GM12874 (cell line): ENCODE measurements around the gene EML1.

Experiments used
- TF ChIP-seq, protein P1 (sequence below): IDR thresholded peaks from 2 replicates; pipeline ENCODE4 v1.5.1; 2011; ENCODE audit warnings: low read depth, mild to moderate bottlenecking, control low read depth, low read length, moderate library complexity; ENCODE audit not compliant: insufficient read depth

EML1 gene

DNA sequence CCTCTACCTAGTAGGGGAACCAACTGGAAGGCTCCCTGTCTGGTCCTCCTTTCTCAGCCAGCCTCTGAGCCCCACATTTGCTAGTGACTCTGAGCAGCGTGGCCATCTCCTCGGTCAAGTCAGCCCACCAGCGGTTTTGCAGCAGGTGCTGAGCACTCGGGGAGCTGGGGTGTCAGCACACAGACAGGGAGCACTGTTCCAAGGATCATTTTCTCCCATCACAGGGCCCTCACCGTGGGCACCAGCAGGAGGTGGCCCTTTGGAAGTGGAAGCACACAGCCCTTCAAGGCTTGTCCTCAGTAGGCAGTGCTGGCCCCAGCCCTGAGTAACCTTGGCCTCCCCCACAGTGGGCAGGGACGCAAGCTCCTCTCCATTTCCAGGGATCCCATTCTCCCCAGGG lies 24.1 kb upstream of the EML1 start:
- TF ChIP-seq, protein P1, sequence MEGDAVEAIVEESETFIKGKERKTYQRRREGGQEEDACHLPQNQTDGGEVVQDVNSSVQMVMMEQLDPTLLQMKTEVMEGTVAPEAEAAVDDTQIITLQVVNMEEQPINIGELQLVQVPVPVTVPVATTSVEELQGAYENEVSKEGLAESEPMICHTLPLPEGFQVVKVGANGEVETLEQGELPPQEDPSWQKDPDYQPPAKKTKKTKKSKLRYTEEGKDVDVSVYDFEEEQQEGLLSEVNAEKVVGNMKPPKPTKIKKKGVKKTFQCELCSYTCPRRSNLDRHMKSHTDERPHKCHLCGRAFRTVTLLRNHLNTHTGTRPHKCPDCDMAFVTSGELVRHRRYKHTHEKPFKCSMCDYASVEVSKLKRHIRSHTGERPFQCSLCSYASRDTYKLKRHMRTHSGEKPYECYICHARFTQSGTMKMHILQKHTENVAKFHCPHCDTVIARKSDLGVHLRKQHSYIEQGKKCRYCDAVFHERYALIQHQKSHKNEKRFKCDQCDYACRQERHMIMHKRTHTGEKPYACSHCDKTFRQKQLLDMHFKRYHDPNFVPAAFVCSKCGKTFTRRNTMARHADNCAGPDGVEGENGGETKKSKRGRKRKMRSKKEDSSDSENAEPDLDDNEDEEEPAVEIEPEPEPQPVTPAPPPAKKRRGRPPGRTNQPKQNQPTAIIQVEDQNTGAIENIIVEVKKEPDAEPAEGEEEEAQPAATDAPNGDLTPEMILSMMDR: no peak

DNA sequence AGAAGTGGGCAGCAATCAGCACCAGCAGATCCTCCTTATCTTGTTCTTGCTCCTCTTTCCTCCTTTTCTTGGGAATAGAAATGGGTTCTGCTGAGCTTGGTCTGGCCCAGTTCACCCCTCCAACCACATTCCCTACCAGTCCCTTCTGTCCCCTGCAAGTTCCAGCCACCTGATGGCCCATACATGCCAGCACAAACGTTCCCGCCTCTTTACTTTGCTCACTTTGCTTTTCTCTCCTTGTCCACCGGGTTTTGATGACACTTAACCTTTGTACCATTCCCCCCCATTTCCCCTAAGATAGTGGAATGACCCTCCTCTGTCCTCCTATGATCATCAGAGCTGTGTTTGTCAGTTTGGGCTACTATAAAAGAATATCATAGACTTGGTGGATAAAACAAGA lies 23.4 kb upstream of the EML1 start:
- TF ChIP-seq, protein P1: no peak

DNA sequence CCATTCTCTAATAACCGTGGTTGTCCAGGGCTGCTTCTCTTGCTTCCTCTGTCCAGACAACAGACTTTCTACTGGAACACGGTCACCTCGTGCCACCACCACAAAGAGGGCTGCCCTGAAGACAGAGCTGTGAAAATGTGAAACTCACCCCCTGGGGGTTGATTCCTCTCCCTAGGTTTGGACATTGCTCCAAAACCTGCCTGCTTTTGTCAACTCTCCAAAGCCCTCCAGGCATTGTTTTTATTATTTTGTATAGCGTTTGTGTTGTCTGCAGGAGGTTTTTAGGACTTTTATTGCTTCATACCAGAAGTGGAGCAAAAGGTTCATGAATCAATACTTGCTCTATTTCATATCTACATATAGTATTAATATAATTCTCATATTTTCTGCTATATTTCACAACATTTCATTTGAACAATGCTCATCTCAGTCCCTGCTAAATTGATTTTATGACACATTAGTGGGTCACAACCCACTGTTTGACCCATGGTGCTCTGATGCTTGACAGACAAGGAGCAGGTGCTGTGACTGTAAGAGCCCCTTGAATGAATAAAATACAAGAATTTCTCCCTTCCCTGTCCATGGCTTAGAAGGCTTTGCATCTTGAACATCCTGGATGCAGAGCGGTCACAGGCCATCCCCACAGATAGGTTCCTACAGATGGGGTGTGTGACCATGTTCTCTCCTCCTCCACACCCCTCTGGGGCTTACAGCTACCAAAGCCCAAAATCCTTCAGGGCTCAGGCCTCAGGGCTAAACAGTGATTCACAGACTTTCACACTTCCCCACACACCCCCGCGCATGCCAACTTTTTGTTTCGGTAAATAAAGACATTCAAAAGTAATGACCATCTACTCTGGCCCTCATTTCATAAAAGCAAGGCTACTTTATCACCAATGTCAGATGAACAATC lies 20.6 kb upstream of the EML1 start:
- TF ChIP-seq, protein P1: no peak

DNA sequence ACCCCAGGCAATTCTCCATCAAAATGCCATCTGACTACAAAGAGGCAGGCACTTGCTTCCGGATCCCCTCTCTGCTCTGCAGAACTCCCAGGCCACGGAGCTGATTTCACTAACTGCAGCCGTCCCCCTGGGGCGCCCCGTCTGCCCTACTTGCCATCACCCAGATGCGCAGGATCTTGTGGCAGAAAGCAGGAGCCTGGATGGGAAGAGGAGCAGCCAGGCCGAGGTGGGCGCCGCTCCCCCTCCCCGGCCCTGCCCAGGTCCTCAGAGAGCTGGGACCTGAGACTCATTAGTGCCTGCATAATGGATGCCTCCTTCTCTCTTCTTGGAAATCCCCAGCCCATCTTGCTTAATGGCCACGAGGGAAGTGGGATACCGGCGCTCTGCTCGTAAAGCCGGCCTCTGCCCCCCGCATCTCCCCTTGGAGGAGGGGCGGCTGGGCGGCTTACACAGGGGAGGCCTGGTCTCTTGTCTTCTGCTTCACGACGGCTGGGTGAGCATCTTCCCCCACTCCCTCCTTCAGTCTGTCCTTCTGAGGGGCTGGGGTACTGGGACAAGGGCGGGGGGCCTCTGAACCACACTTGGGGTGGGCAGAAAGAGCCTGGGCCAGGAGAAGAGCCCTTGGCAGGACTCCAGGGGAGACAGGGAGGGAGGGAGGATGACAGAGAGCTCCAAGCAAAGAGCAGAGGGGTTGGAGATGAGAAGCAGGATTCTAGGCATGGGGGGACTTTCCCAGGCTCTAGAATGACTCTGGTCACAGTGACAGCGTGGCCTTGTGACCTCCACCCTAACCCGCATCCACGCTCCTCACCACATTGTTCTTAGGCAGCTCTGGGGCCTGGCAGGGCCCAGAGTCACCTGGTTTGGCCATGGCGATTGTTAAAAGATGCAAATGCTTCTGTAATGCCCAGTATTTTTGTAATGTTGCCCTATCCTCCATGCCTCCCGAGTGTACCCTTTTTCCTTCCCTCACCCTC lies 19.4 kb upstream of the EML1 start:
- TF ChIP-seq, protein P1: no peak

DNA sequence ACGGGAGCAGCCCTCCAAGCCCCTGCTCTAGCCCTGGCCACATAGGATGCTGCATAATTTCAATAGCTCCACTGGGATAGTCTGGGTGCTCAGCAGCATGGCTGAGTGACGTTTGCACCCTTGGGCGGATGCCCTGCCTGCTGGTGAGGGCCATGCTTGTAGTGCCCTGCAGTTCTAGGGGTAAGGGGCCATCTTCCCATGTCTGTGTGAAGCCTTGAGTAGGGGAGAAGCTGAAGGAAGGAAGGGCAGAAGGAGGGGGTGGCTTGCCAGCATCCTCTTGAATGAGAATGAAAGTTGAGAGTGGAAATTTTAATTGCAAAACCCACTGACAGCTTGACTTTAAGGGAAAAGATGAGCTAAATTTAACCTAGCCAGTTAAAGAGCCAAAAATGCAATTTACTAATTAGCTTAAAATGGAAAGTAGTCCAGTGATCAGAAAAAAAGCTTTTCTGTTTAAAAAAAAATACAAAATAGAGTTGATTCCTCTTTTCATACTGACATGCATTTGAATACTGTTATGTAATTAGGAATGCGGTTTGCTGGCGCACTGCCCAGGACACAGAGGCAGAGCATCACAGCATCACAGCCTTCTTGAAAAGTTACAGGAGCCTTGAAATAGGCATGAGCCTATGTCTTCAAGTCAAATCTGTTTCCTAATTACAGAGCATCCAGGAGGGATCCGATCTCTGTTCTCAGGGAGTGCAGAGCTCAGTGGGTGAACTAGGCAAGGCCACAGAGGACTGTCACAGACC lies 18.5 kb upstream of the EML1 start:
- TF ChIP-seq, protein P1: no peak

DNA sequence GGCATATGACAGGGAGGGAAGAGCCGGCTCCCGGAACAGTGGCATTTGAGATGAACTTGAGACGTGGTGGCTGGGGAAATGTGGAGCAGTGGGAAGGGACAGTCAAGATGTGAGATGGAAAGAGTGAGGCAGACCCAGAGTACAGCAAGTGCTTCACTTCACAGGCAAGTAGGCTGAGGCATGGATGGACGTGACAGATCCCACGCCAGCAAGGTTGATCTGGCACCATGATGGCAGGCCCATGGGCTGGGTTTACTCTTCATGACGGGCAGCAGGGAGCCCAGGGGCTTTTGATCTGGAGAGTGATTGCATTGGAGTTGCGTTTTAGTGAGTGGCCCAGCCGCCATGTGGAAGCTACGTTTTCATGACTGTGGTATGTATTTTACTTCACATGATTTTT lies 17.9 kb upstream of the EML1 start:
- TF ChIP-seq, protein P1: no peak
